ENCODE measurements around the gene GARNL3. TPM values are rescaled to one million over a fixed set of nuclear protein-coding genes. Genes with fewer than 3 reads are reported as not detected.

GARNL3 gene
- total RNA-seq, 1 donor from 2014 or later, result 32.0 TPM

- Histone ChIP-seq H3K27ac (no peak overlapping the region), H3F3A (ENCODE audit: low read depth) (no peaks in the 10 kb centered on the region), H3K4me2 (no peak overlapping the region), H4K20me1 (ENCODE audit: low read depth) (no peaks in the 10 kb centered on the region), H3K27me3 (no peaks in the 10 kb centered on the region), H3K79me2 (ENCODE audit: low read depth) (no peaks in the 10 kb centered on the region), H3K4me1 (no peaks in the 10 kb centered on the region), H3K36me3 (no peaks in the 10 kb centered on the region), H3K4me3 (no peak overlapping the region), H2AFZ (replicated peaks) (no peak overlapping the region), H3K9me3 (ENCODE audit: low read depth) (no peaks in the 10 kb centered on the region), H3K9ac (no peak overlapping the region)
- Mint-ChIP-seq H3K27me3 (ENCODE audit: insufficient read depth, low read depth) (peaks cover 5% of the 10 kb centered on the region), H3K4me3 (no peak overlapping the region), H3K27ac (no peak overlapping the region), H3K9me3 (no peaks in the 10 kb centered on the region), H3K4me1 (no peaks in the 10 kb centered on the region), H3K36me3 (peaks cover 4% of the 10 kb centered on the region)
- TF ChIP-seq EZH2phosphoT487 (IDR thresholded peaks at IDR 0.05), result no peak
- no peak for TF ChIP-seq EZH2 (IDR thresholded peaks at IDR 0.05)
- peak; percentile 27 for TF ChIP-seq CTCF (IDR thresholded peaks at IDR 0.05)
- peak; percentile 21 for DNase-seq (ENCODE audit: low spot score)
Measured at GRCh38 chr9:127360829-127361228, 96.3 kb downstream of the GARNL3 start.

GRCh38 chr9:127361561-127361960 lies 97.0 kb downstream of the GARNL3 start:
- H3K4me1 Mint-ChIP-seq, result no peaks in the 10 kb centered on the region
- H3K27ac Mint-ChIP-seq, result no peak overlapping the region
- H3K4me3 Mint-ChIP-seq, result no peak overlapping the region
- Histone ChIP-seq H4K20me1 (ENCODE audit: low read depth) (no peaks in the 10 kb centered on the region), H3K79me2 (ENCODE audit: low read depth) (no peaks in the 10 kb centered on the region), H2AFZ (replicated peaks) (no peak overlapping the region), H3K9ac (no peak overlapping the region), H3F3A (ENCODE audit: low read depth) (no peaks in the 10 kb centered on the region), H3K27me3 (no peaks in the 10 kb centered on the region), H3K4me1 (no peaks in the 10 kb centered on the region), H3K4me3 (no peak overlapping the region), H3K27ac (no peak overlapping the region), H3K4me2 (no peak overlapping the region), H3K9me3 (ENCODE audit: low read depth) (no peaks in the 10 kb centered on the region), H3K36me3 (no peaks in the 10 kb centered on the region)
- TF ChIP-seq EZH2phosphoT487 (IDR thresholded peaks at IDR 0.05), result no peak
- no peak for TF ChIP-seq EZH2 (IDR thresholded peaks at IDR 0.05)
- TF ChIP-seq CTCF (IDR thresholded peaks at IDR 0.05), result no peak
- H3K36me3 Mint-ChIP-seq, result peaks cover 3% of the 10 kb centered on the region
- no peak for DNase-seq (ENCODE audit: low spot score)
- H3K27me3 Mint-ChIP-seq (ENCODE audit: insufficient read depth, low read depth), result peaks cover 2% of the 10 kb centered on the region
- H3K9me3 Mint-ChIP-seq, result no peaks in the 10 kb centered on the region

GRCh38 chr9:127362829-127363228 lies 98.3 kb downstream of the GARNL3 start:
- Histone ChIP-seq H3K27me3 (no peaks in the 10 kb centered on the region), H3K4me1 (no peaks in the 10 kb centered on the region), H3F3A (ENCODE audit: low read depth) (no peaks in the 10 kb centered on the region), H3K27ac (no peak overlapping the region), H3K9me3 (ENCODE audit: low read depth) (no peaks in the 10 kb centered on the region), H4K20me1 (ENCODE audit: low read depth) (no peaks in the 10 kb centered on the region), H3K36me3 (no peaks in the 10 kb centered on the region), H3K4me3 (no peak overlapping the region), H3K79me2 (ENCODE audit: low read depth) (no peaks in the 10 kb centered on the region), H3K4me2 (no peak overlapping the region), H2AFZ (replicated peaks) (no peak overlapping the region), H3K9ac (no peak overlapping the region)
- no peak for DNase-seq (ENCODE audit: low spot score)
- Mint-ChIP-seq H3K4me3 (no peak overlapping the region), H3K4me1 (no peaks in the 10 kb centered on the region), H3K27me3 (ENCODE audit: insufficient read depth, low read depth) (peaks cover 2% of the 10 kb centered on the region), H3K36me3 (no peaks in the 10 kb centered on the region), H3K9me3 (no peaks in the 10 kb centered on the region), H3K27ac (no peak overlapping the region)
- TF ChIP-seq CTCF (IDR thresholded peaks at IDR 0.05) (no peak), EZH2phosphoT487 (IDR thresholded peaks at IDR 0.05) (no peak), EZH2 (IDR thresholded peaks at IDR 0.05) (no peak)
